Rectal smooth muscle tissue (tissue), 1 donor: ENCODE data around the gene ADAMTSL4.

Source experiments
- H3K27ac ChIP-seq: one replicate; pipeline ENCODE4 v1.7.0; 2013; ENCODE audit warnings: low read depth, low read length, inconsistent platforms
- H3K27me3 ChIP-seq: one replicate; pipeline ENCODE4 v1.7.0; 2013; ENCODE audit warnings: low read length; ENCODE audit not compliant: control insufficient read depth, insufficient read depth
- H3K36me3 ChIP-seq: one replicate; pipeline ENCODE4 v1.7.0; 2013; ENCODE audit warnings: low read length; ENCODE audit not compliant: control insufficient read depth, insufficient read depth
- H3K4me1 ChIP-seq: one replicate; pipeline ENCODE4 v1.7.0; 2013; ENCODE audit warnings: low read length; ENCODE audit not compliant: control insufficient read depth, insufficient read depth
- H3K4me3 ChIP-seq: one replicate; pipeline ENCODE4 v1.7.0; 2013; ENCODE audit warnings: low read length
- H3K9ac ChIP-seq: one replicate; pipeline ENCODE4 v1.7.0; 2013; ENCODE audit warnings: low read length

ADAMTSL4 gene

GRCh38 chr1:150548632-150549495 is at the start of gene ADAMTSL4:
Gene ADAMTSL4 (plus strand): TSS chr1:150549408. CDS start chr1:150552289, 2,881 bp downstream.
- H3K4me1 ChIP-seq = no peaks in the 10 kb centered on the region
- H3K36me3 ChIP-seq = no peaks in the 10 kb centered on the region
- no peak within 1 kb of the TSS for H3K9ac ChIP-seq
- peak within 1 kb of the TSS; percentile 72 for H3K27ac ChIP-seq
- peaks cover 4% of the 10 kb centered on the region for H3K27me3 ChIP-seq
- peak within 1 kb of the TSS; percentile 67 for H3K4me3 ChIP-seq

- Histone ChIP-seq H3K36me3 (peaks cover 18% of the 10 kb centered on the region), H3K27ac (no peak overlapping the region), H3K9ac (no peak overlapping the region), H3K4me1 (no peaks in the 10 kb centered on the region), H3K27me3 (no peaks in the 10 kb centered on the region), H3K4me3 (no peak overlapping the region)
These were observed 43.8 kb upstream of the ADAMTSL4 start for GRCh38 chr1:150505431-150505830.

- H3K9ac ChIP-seq = peak within 1 kb of the TSS; percentile 32
- H3K4me3 ChIP-seq = peak within 1 kb of the TSS; percentile 54
- peaks cover 14% of the 10 kb centered on the region for H3K36me3 ChIP-seq
- no peaks in the 10 kb centered on the region for H3K27me3 ChIP-seq
- H3K27ac ChIP-seq = peak within 1 kb of the TSS; percentile 51
- no peaks in the 10 kb centered on the region for H3K4me1 ChIP-seq
These were observed 41.0 kb upstream of the ADAMTSL4 start, which contains the start of gene ECM1 for GRCh38 chr1:150507912-150508864. Gene ECM1 (plus strand): TSS chr1:150508109. CDS start chr1:150508210, 101 bp downstream.

GRCh38 chr1:150508982-150509381 is 40.2 kb upstream of the ADAMTSL4 start:
- H3K27me3 ChIP-seq = no peaks in the 10 kb centered on the region
- H3K9ac ChIP-seq = no peak overlapping the region
- no peak overlapping the region for H3K27ac ChIP-seq
- H3K36me3 ChIP-seq = peaks cover 14% of the 10 kb centered on the region
- no peak overlapping the region for H3K4me3 ChIP-seq
- no peaks in the 10 kb centered on the region for H3K4me1 ChIP-seq

GRCh38 chr1:150511551-150511950 is 37.7 kb upstream of the ADAMTSL4 start:
- H3K27ac ChIP-seq = no peak overlapping the region
- peaks cover 5% of the 10 kb centered on the region for H3K4me1 ChIP-seq
- H3K36me3 ChIP-seq = peaks cover 3% of the 10 kb centered on the region
- H3K9ac ChIP-seq = no peak overlapping the region
- no peak overlapping the region for H3K4me3 ChIP-seq
- H3K27me3 ChIP-seq = no peaks in the 10 kb centered on the region

GRCh38 chr1:150511985-150512660 is 37.1 kb upstream of the ADAMTSL4 start:
- no peaks in the 10 kb centered on the region for H3K36me3 ChIP-seq

GRCh38 chr1:150512846-150513245 is 36.4 kb upstream of the ADAMTSL4 start:
- no peak overlapping the region for H3K4me3 ChIP-seq
- H3K36me3 ChIP-seq = no peaks in the 10 kb centered on the region
- no peak overlapping the region for H3K9ac ChIP-seq
- H3K27ac ChIP-seq = no peak overlapping the region
- H3K4me1 ChIP-seq = peaks cover 6% of the 10 kb centered on the region
- no peaks in the 10 kb centered on the region for H3K27me3 ChIP-seq

More at GRCh38 chr1:150511985-150512660, 37.1 kb upstream of the ADAMTSL4 start:
- H3K27me3 ChIP-seq = no peaks in the 10 kb centered on the region
- H3K4me3 ChIP-seq = no peak overlapping the region
- no peak overlapping the region for H3K9ac ChIP-seq
- no peak overlapping the region for H3K27ac ChIP-seq
- peaks cover 6% of the 10 kb centered on the region for H3K4me1 ChIP-seq

GRCh38 chr1:150513351-150513791 is 35.8 kb upstream of the ADAMTSL4 start:
- Histone ChIP-seq H3K4me3 (no peak overlapping the region), H3K36me3 (no peaks in the 10 kb centered on the region), H3K9ac (no peak overlapping the region), H3K4me1 (peaks cover 6% of the 10 kb centered on the region), H3K27ac (no peak overlapping the region), H3K27me3 (no peaks in the 10 kb centered on the region)

GRCh38 chr1:150514260-150514659 is 34.9 kb upstream of the ADAMTSL4 start:
- Histone ChIP-seq H3K9ac (no peak overlapping the region), H3K4me3 (no peak overlapping the region), H3K4me1 (peaks cover 6% of the 10 kb centered on the region), H3K27me3 (no peaks in the 10 kb centered on the region), H3K36me3 (no peaks in the 10 kb centered on the region), H3K27ac (no peak overlapping the region)

GRCh38 chr1:150514913-150515327 is 34.3 kb upstream of the ADAMTSL4 start:
- Histone ChIP-seq H3K27ac (peak overlapping the region; percentile 80), H3K4me3 (peak overlapping the region; percentile 92), H3K4me1 (peaks cover 6% of the 10 kb centered on the region), H3K36me3 (no peaks in the 10 kb centered on the region), H3K9ac (peak overlapping the region; percentile 45), H3K27me3 (no peaks in the 10 kb centered on the region)

GRCh38 chr1:150515328-150516049 is 33.7 kb upstream of the ADAMTSL4 start, which contains the start of gene FALEC:
Gene FALEC (plus strand): TSS chr1:150515752.
- Histone ChIP-seq H3K4me1 (peaks cover 6% of the 10 kb centered on the region), H3K27me3 (no peaks in the 10 kb centered on the region), H3K9ac (peak within 1 kb of the TSS; percentile 49)

More at GRCh38 chr1:150515328-150516049, 33.7 kb upstream of the ADAMTSL4 start, which contains the start of gene FALEC:
- Histone ChIP-seq H3K36me3 (no peaks in the 10 kb centered on the region), H3K27ac (peak within 1 kb of the TSS; percentile 80), H3K4me3 (peak within 1 kb of the TSS; percentile 92)
